Articular chondrocyte of knee joint (primary cell): ENCODE measurements around the gene VSX1. TPM values are rescaled to one million over a fixed set of nuclear protein-coding genes. Genes with fewer than 3 reads are reported as not detected.

ENCODE experiments used
- total RNA-seq: library from RNA; depleted of rRNA; stranded (reverse); fragments of >200 nt; gene quantifications from 2 replicates; pipeline ENCODE4 v1.2.3, GENCODE V29; 2012

VSX1 gene
- not detected in 2 replicates for total RNA-seq

GRCh38 chr20:25081730-25082497 lies at the start of gene VSX1:
Gene VSX1, minus strand, starts transcription at chr20:25082141. Its CDS starts 45 bp downstream, at chr20:25082096.

GRCh38 chr20:25058051-25058846 lies 23.7 kb downstream of the VSX1 start, which contains the start of gene ACSS1:
Gene ACSS1, minus strand, starts transcription at chr20:25058139. Its CDS starts 37 bp downstream, at chr20:25058102.

Other genes starting within 250 kb of the VSX1 start
- gene CST7, start 132.9 kb downstream of the VSX1 start, total RNA-seq = not detected in 2 replicates
- gene APMAP, start 89.4 kb downstream of the VSX1 start, total RNA-seq = 70.2 and 73.7 TPM in 2 replicates
- gene ACSS1, start 24.0 kb downstream of the VSX1 start, total RNA-seq = 4.5 and 8.2 TPM in 2 replicates
- 39.2 and 48.5 TPM in 2 replicates for gene ENTPD6, start 113.6 kb upstream of the VSX1 start, total RNA-seq
- gene PYGB, start 165.9 kb upstream of the VSX1 start, total RNA-seq = 124 and 192 TPM in 2 replicates